SK-N-SH (cell line): Measurements from ENCODE around the gene BAIAP2L1.

ENCODE experiments used
- GATA2 ChIP-seq: sonication (generic); formaldehyde crosslinking; IDR thresholded peaks from 2 replicates; pipeline ENCODE4 v1.5.0; 2020; ENCODE audit warnings: mild to moderate bottlenecking, missing genetic modification reagents
- REST ChIP-seq: IDR thresholded peaks from 2 replicates; pipeline ENCODE4 v1.6.1; 2012; ENCODE audit warnings: mild to moderate bottlenecking, low read depth, low read length, moderate library complexity
- USF1 ChIP-seq: IDR thresholded peaks from 2 replicates; pipeline ENCODE4 v1.4.0; 2012; ENCODE audit warnings: low read depth, borderline replicate concordance
- USF2 ChIP-seq: fragments of 150-350 bp; IDR thresholded peaks from 2 replicates; pipeline ENCODE4 v1.6.1; 2017; ENCODE audit warnings: antibody characterized with exemption, low read length, low read depth, borderline replicate concordance
- TF ChIP-seq, protein P1 (sequence below): fragments of 200-600 bp; sonication (generic); IDR thresholded peaks from 2 replicates; pipeline ENCODE4 v1.6.1; 2017; ENCODE audit warnings: antibody characterized with exemption, mild to moderate bottlenecking, moderate library complexity

GRCh38 chr7:98359395-98359794, 41.5 kb downstream of the BAIAP2L1 start:
- TF ChIP-seq, protein P1, sequence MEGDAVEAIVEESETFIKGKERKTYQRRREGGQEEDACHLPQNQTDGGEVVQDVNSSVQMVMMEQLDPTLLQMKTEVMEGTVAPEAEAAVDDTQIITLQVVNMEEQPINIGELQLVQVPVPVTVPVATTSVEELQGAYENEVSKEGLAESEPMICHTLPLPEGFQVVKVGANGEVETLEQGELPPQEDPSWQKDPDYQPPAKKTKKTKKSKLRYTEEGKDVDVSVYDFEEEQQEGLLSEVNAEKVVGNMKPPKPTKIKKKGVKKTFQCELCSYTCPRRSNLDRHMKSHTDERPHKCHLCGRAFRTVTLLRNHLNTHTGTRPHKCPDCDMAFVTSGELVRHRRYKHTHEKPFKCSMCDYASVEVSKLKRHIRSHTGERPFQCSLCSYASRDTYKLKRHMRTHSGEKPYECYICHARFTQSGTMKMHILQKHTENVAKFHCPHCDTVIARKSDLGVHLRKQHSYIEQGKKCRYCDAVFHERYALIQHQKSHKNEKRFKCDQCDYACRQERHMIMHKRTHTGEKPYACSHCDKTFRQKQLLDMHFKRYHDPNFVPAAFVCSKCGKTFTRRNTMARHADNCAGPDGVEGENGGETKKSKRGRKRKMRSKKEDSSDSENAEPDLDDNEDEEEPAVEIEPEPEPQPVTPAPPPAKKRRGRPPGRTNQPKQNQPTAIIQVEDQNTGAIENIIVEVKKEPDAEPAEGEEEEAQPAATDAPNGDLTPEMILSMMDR: no peak
- no peak for TF ChIP-seq REST
- no peak for TF ChIP-seq USF1
- no peak for TF ChIP-seq GATA2 (CRISPR knock-in tag)
- TF ChIP-seq USF2: no peak
